Measurements from ENCODE around the gene MAB21L4.

The MAB21L4 gene

GRCh38 chr2:240894836-240895558 lies 959 bp downstream of the MAB21L4 start:
- Mint-ChIP-seq H3K27me3 (no peaks in the 10 kb centered on the region), H3K36me3 (ENCODE audit: low read depth) (no peaks in the 10 kb centered on the region), H3K4me3 (no peak overlapping the region), H3K9me3 (no peaks in the 10 kb centered on the region), H3K27ac (no peak overlapping the region), H3K4me1 (ENCODE audit: low read depth) (peaks cover 7% of the 10 kb centered on the region)

GRCh38 chr2:240894006-240894405 lies 1.9 kb downstream of the MAB21L4 start:
- Mint-ChIP-seq H3K27me3 (no peaks in the 10 kb centered on the region), H3K9me3 (no peaks in the 10 kb centered on the region), H3K36me3 (ENCODE audit: low read depth) (no peaks in the 10 kb centered on the region), H3K4me1 (ENCODE audit: low read depth) (peaks cover 7% of the 10 kb centered on the region), H3K4me3 (no peak overlapping the region), H3K27ac (no peak overlapping the region)

- no peak overlapping the region for H3K4me3 Mint-ChIP-seq
Measured at GRCh38 chr2:240893363-240893844, 2.6 kb downstream of the MAB21L4 start.

GRCh38 chr2:240892925-240893324 lies 3.0 kb downstream of the MAB21L4 start:
- H3K4me1 Mint-ChIP-seq (ENCODE audit: low read depth) = peaks cover 7% of the 10 kb centered on the region
- H3K9me3 Mint-ChIP-seq = no peaks in the 10 kb centered on the region
- H3K27me3 Mint-ChIP-seq = no peaks in the 10 kb centered on the region
- H3K4me3 Mint-ChIP-seq = no peak overlapping the region
- H3K36me3 Mint-ChIP-seq (ENCODE audit: low read depth) = no peaks in the 10 kb centered on the region
- H3K27ac Mint-ChIP-seq = no peak overlapping the region

More at GRCh38 chr2:240893363-240893844, 2.6 kb downstream of the MAB21L4 start:
- Mint-ChIP-seq H3K27ac (no peak overlapping the region), H3K27me3 (no peaks in the 10 kb centered on the region), H3K36me3 (ENCODE audit: low read depth) (no peaks in the 10 kb centered on the region), H3K9me3 (no peaks in the 10 kb centered on the region), H3K4me1 (ENCODE audit: low read depth) (peaks cover 7% of the 10 kb centered on the region)

GRCh38 chr2:240892356-240892755 lies 3.6 kb downstream of the MAB21L4 start:
- H3K27ac Mint-ChIP-seq = no peak overlapping the region
- peaks cover 7% of the 10 kb centered on the region for H3K4me1 Mint-ChIP-seq (ENCODE audit: low read depth)
- no peaks in the 10 kb centered on the region for H3K36me3 Mint-ChIP-seq (ENCODE audit: low read depth)
- no peaks in the 10 kb centered on the region for H3K9me3 Mint-ChIP-seq
- H3K4me3 Mint-ChIP-seq = no peak overlapping the region
- no peaks in the 10 kb centered on the region for H3K27me3 Mint-ChIP-seq

- no peaks in the 10 kb centered on the region for H3K27me3 Mint-ChIP-seq
- no peaks in the 10 kb centered on the region for H3K9me3 Mint-ChIP-seq
- no peaks in the 10 kb centered on the region for H3K36me3 Mint-ChIP-seq (ENCODE audit: low read depth)
- H3K4me3 Mint-ChIP-seq = no peak overlapping the region
- peaks cover 7% of the 10 kb centered on the region for H3K4me1 Mint-ChIP-seq (ENCODE audit: low read depth)
- no peak overlapping the region for H3K27ac Mint-ChIP-seq
Measured at GRCh38 chr2:240891492-240892340, 4.2 kb downstream of the MAB21L4 start.

- Mint-ChIP-seq H3K27me3 (no peaks in the 10 kb centered on the region), H3K27ac (no peak overlapping the region), H3K4me3 (no peak overlapping the region), H3K9me3 (no peaks in the 10 kb centered on the region), H3K4me1 (ENCODE audit: low read depth) (peaks cover 7% of the 10 kb centered on the region), H3K36me3 (ENCODE audit: low read depth) (no peaks in the 10 kb centered on the region)
Measured at GRCh38 chr2:240890691-240891090, 5.3 kb downstream of the MAB21L4 start.

GRCh38 chr2:240889601-240890560 lies 6.1 kb downstream of the MAB21L4 start:
- peaks cover 7% of the 10 kb centered on the region for H3K4me1 Mint-ChIP-seq (ENCODE audit: low read depth)
- H3K27me3 Mint-ChIP-seq = no peaks in the 10 kb centered on the region
- H3K27ac Mint-ChIP-seq = no peak overlapping the region
- no peak overlapping the region for H3K4me3 Mint-ChIP-seq
- no peaks in the 10 kb centered on the region for H3K9me3 Mint-ChIP-seq
- no peaks in the 10 kb centered on the region for H3K36me3 Mint-ChIP-seq (ENCODE audit: low read depth)

GRCh38 chr2:240888890-240889573 lies 6.9 kb downstream of the MAB21L4 start:
- H3K36me3 Mint-ChIP-seq (ENCODE audit: low read depth) = no peaks in the 10 kb centered on the region
- no peak overlapping the region for H3K4me3 Mint-ChIP-seq
- H3K4me1 Mint-ChIP-seq (ENCODE audit: low read depth) = peaks cover 7% of the 10 kb centered on the region
- no peaks in the 10 kb centered on the region for H3K9me3 Mint-ChIP-seq
- no peak overlapping the region for H3K27ac Mint-ChIP-seq
- H3K27me3 Mint-ChIP-seq = no peaks in the 10 kb centered on the region

GRCh38 chr2:240888130-240888889 lies 7.6 kb downstream of the MAB21L4 start:
- no peak overlapping the region for H3K4me3 Mint-ChIP-seq
- H3K27me3 Mint-ChIP-seq = no peaks in the 10 kb centered on the region
- H3K4me1 Mint-ChIP-seq (ENCODE audit: low read depth) = no peaks in the 10 kb centered on the region
- no peaks in the 10 kb centered on the region for H3K36me3 Mint-ChIP-seq (ENCODE audit: low read depth)
- H3K27ac Mint-ChIP-seq = no peak overlapping the region
- H3K9me3 Mint-ChIP-seq = no peaks in the 10 kb centered on the region

GRCh38 chr2:240887631-240888030 lies 8.3 kb downstream of the MAB21L4 start:
- H3K4me3 Mint-ChIP-seq = no peak overlapping the region

GRCh38 chr2:240886678-240887609 lies 9.0 kb downstream of the MAB21L4 start:
- Mint-ChIP-seq H3K27ac (no peak overlapping the region), H3K9me3 (no peaks in the 10 kb centered on the region), H3K27me3 (peaks cover 3% of the 10 kb centered on the region), H3K4me1 (ENCODE audit: low read depth) (no peaks in the 10 kb centered on the region), H3K4me3 (no peak overlapping the region), H3K36me3 (ENCODE audit: low read depth) (no peaks in the 10 kb centered on the region)

More at GRCh38 chr2:240887631-240888030, 8.3 kb downstream of the MAB21L4 start:
- Mint-ChIP-seq H3K9me3 (no peaks in the 10 kb centered on the region), H3K4me1 (ENCODE audit: low read depth) (no peaks in the 10 kb centered on the region), H3K27me3 (peaks cover 2% of the 10 kb centered on the region), H3K27ac (no peak overlapping the region), H3K36me3 (ENCODE audit: low read depth) (no peaks in the 10 kb centered on the region)

Data from stimulated activated naive CD8-positive, alpha-beta T cell treated with anti-CD3 and anti-CD28 coated beads, Interleukin-15, Interleukin-2, amounts not matched to agents 100 ng/mL and 50 ng/mL, for 24 hours (primary cell).